ENCODE data around the gene IFT43.
"Not testable (repeated sequence)": the region's sequence is repeated elsewhere in the genome, so short reads cannot be mapped to it uniquely, and the experiment has no call there.

Gene IFT43

GRCh38 chr14:75980856-75981255 lies 4.7 kb upstream of the IFT43 start:
- no peak for DNase-seq (ENCODE audit: low read depth)

GRCh38 chr14:75981426-75982265 lies 3.9 kb upstream of the IFT43 start, which contains the start of gene TGFB3:
TGFB3 (minus strand) TSS chr14:75981995; CDS start chr14:75980893, 1,102 bp downstream.
- DNase-seq (ENCODE audit: low read depth) = peak; percentile 86

GRCh38 chr14:75982266-75983018 lies 3.1 kb upstream of the IFT43 start:
- DNase-seq (ENCODE audit: low read depth) = peak; percentile 60

- DNase-seq (ENCODE audit: low read depth) = no peak
Measured at GRCh38 chr14:75983019-75983358, 2.6 kb upstream of the IFT43 start.

- no peak for DNase-seq (ENCODE audit: low read depth)
Measured at GRCh38 chr14:75984674-75985073, 889 bp upstream of the IFT43 start.

- DNase-seq (ENCODE audit: low read depth) = no peak
Measured at GRCh38 chr14:75986439-75986765, 839 bp downstream of the IFT43 start.

GRCh38 chr14:75987201-75987970 lies 1.8 kb downstream of the IFT43 start:
- no peak for DNase-seq (ENCODE audit: low read depth)

- no peak for DNase-seq (ENCODE audit: low read depth)
Measured at GRCh38 chr14:75989134-75989533, 3.6 kb downstream of the IFT43 start.

- no peak for DNase-seq (ENCODE audit: low read depth)
Measured at GRCh38 chr14:75990297-75990696, 4.7 kb downstream of the IFT43 start.

GRCh38 chr14:75991753-75992152 lies 6.2 kb downstream of the IFT43 start:
- no peak for DNase-seq (ENCODE audit: low read depth)

GRCh38 chr14:75993567-75994041 lies 8.0 kb downstream of the IFT43 start:
- DNase-seq (ENCODE audit: low read depth) = no peak

GRCh38 chr14:75995372-75996041 lies 9.9 kb downstream of the IFT43 start:
- DNase-seq (ENCODE audit: low read depth) = no peak

GRCh38 chr14:75996488-75996887 lies 10.9 kb downstream of the IFT43 start:
- DNase-seq (ENCODE audit: low read depth) = no peak

GRCh38 chr14:75999511-76000190 lies 14.1 kb downstream of the IFT43 start:
- DNase-seq (ENCODE audit: low read depth) = no peak

GRCh38 chr14:76002383-76002782 lies 16.8 kb downstream of the IFT43 start:
- no peak for DNase-seq (ENCODE audit: low read depth)

- DNase-seq (ENCODE audit: low read depth) = no peak
Measured at GRCh38 chr14:76006253-76006652, 20.7 kb downstream of the IFT43 start.

- no peak for DNase-seq (ENCODE audit: low read depth)
Measured at GRCh38 chr14:76007379-76007778, 21.8 kb downstream of the IFT43 start.

- DNase-seq (ENCODE audit: low read depth) = no peak
Measured at GRCh38 chr14:76007852-76008251, 22.3 kb downstream of the IFT43 start.

- DNase-seq (ENCODE audit: low read depth) = not testable (repeated sequence)
Measured at GRCh38 chr14:76009627-76010026, 24.1 kb downstream of the IFT43 start.

- DNase-seq (ENCODE audit: low read depth) = no peak
Measured at GRCh38 chr14:76011930-76012329, 26.4 kb downstream of the IFT43 start.

- no peak for DNase-seq (ENCODE audit: low read depth)
Measured at GRCh38 chr14:76012354-76012753, 26.8 kb downstream of the IFT43 start.
